Testis (tissue), 2 donors: ENCODE measurements around the gene RAPGEF4.

Experiments
- POLR2A ChIP-seq: fragments of 450-650 bp; IDR thresholded peaks from one replicate; pipeline ENCODE4 v1.6.1; 2017; ENCODE audit warnings: antibody characterized with exemption, mild to moderate bottlenecking, moderate library complexity
- TF ChIP-seq, protein P1 (sequence below), 3 experiments: fragments of 450-650 bp in 2 of 3; fragments of 200-600 bp in 1 of 3; sonication (generic) in 1 of 3; IDR thresholded peaks; one replicate each; pipeline ENCODE4 v1.5.1; 2016 to 2019; ENCODE audit warnings: antibody characterized with exemption in 3 of 3, mild to moderate bottlenecking in 2 of 3, moderate library complexity in 1 of 3

GRCh38 chr2:172843266-172843582, 107.6 kb downstream of the RAPGEF4 start:
- TF ChIP-seq, protein P1, sequence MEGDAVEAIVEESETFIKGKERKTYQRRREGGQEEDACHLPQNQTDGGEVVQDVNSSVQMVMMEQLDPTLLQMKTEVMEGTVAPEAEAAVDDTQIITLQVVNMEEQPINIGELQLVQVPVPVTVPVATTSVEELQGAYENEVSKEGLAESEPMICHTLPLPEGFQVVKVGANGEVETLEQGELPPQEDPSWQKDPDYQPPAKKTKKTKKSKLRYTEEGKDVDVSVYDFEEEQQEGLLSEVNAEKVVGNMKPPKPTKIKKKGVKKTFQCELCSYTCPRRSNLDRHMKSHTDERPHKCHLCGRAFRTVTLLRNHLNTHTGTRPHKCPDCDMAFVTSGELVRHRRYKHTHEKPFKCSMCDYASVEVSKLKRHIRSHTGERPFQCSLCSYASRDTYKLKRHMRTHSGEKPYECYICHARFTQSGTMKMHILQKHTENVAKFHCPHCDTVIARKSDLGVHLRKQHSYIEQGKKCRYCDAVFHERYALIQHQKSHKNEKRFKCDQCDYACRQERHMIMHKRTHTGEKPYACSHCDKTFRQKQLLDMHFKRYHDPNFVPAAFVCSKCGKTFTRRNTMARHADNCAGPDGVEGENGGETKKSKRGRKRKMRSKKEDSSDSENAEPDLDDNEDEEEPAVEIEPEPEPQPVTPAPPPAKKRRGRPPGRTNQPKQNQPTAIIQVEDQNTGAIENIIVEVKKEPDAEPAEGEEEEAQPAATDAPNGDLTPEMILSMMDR (IDR thresholded peaks at IDR 0.05), result no peak
- no peak for TF ChIP-seq POLR2A
